ENCODE data around the gene TAB2.

DNA sequence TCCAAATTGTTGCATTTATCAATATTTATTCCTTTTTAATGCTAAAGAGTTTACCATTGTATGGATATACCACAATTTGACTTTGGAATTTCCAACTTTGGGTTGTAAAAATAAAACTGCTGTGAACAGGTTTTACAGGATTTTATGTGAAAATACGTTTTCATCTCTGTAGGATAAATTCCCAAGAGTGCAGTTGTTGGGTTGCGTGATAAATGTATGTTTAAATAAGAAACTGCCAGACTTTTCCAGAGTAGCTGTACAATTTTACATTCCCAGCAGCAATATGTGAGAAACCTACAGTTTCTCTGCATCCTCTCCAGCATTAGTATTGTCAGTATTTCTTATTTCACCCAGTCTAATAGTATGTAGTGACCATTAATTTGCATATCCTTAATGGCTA, 12.6 kb downstream of the TAB2 start:
- TF ChIP-seq, protein P1, sequence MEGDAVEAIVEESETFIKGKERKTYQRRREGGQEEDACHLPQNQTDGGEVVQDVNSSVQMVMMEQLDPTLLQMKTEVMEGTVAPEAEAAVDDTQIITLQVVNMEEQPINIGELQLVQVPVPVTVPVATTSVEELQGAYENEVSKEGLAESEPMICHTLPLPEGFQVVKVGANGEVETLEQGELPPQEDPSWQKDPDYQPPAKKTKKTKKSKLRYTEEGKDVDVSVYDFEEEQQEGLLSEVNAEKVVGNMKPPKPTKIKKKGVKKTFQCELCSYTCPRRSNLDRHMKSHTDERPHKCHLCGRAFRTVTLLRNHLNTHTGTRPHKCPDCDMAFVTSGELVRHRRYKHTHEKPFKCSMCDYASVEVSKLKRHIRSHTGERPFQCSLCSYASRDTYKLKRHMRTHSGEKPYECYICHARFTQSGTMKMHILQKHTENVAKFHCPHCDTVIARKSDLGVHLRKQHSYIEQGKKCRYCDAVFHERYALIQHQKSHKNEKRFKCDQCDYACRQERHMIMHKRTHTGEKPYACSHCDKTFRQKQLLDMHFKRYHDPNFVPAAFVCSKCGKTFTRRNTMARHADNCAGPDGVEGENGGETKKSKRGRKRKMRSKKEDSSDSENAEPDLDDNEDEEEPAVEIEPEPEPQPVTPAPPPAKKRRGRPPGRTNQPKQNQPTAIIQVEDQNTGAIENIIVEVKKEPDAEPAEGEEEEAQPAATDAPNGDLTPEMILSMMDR (IDR thresholded peaks at IDR 0.05; ENCODE audit: control extremely low read depth in 1 of 3, insufficient read depth in 1 of 3, low read depth in 1 of 3, low read length in 3 of 3), result no peak
- TF ChIP-seq TAF1 (IDR thresholded peaks at IDR 0.05; ENCODE audit: low read depth, low read length) (no peak), JUN (IDR thresholded peaks at IDR 0.05; ENCODE audit: low read depth, low read length) (no peak), RNF2 (IDR thresholded peaks at IDR 0.05; ENCODE audit: borderline replicate concordance, low read depth, low read length, missing control alignments, poor library complexity, severe bottlenecking) (no peak), MAFK (IDR thresholded peaks at IDR 0.05; ENCODE audit: low read depth, low read length) (no peak), EP300 (IDR thresholded peaks at IDR 0.05; ENCODE audit: borderline replicate concordance in 1 of 2, low read depth in 2 of 2, low read length in 2 of 2) (no peak), POLR2A (IDR thresholded peaks at IDR 0.05; ENCODE audit: control extremely low read depth in 1 of 2, low read depth in 2 of 2, low read length in 2 of 2) (no peak), SIN3A (conservative IDR thresholded peaks at IDR 0.05 in 1 of 2, IDR thresholded peaks at IDR 0.05 in 1 of 2; ENCODE audit: low read depth in 1 of 2, low read length in 2 of 2) (no peak), CBX8 (IDR thresholded peaks at IDR 0.05; ENCODE audit: borderline replicate concordance, low read depth, low read length) (no peak)
